ENCODE measurements around the gene CENPI. TPM values are rescaled to one million over a fixed set of nuclear protein-coding genes. Genes with fewer than 3 reads are reported as not detected.

The CENPI gene
- total RNA-seq, 2 experiments from 2014 or later: 17.5 to 19.4 TPM

DNA sequence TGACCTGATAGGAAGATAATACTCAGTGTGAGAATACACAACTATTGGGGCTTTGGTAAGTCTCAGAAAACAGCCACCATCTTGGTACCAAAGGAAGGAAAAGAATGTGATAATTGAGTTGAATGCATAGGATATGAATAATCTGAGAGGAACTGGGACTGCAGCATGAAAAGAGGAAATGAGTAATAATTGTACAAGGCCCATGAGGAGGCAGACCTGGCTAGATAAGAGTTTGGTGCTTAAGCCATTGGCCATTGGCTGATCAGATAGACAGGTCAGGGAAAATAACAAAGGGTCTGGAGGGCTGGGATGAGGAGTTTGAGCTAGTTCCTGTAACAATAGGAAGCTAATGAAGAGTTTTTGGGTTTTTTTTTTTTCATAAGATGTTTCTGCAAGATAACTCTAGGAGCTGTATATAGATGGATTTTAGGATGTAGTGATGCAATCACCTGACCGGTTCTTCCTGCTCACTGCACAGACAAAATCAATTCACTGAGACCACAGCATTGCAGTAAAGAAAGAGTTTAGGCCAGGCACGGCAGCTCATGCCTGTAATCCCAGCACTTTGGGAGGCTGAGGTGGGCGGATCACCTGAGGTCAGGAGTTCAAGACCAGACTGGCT is 40.8 kb upstream of the CENPI start:
- H3K4me3 Mint-ChIP-seq: no peak overlapping the region
- H3K27me3 Mint-ChIP-seq: no peaks in the 10 kb centered on the region
- CTCF ChIA-PET: no interaction called here
- peak overlapping the region; percentile 52 for H3K27ac Mint-ChIP-seq
- ATAC-seq: peak; percentile 80
- peaks cover 17% of the 10 kb centered on the region for H3K4me1 Mint-ChIP-seq (ENCODE audit: low read depth)
- intact Hi-C loops (cut with micrococcal nuclease): no loop called here
- DNase-seq: peak; percentile 1
- TF ChIP-seq, protein P1, sequence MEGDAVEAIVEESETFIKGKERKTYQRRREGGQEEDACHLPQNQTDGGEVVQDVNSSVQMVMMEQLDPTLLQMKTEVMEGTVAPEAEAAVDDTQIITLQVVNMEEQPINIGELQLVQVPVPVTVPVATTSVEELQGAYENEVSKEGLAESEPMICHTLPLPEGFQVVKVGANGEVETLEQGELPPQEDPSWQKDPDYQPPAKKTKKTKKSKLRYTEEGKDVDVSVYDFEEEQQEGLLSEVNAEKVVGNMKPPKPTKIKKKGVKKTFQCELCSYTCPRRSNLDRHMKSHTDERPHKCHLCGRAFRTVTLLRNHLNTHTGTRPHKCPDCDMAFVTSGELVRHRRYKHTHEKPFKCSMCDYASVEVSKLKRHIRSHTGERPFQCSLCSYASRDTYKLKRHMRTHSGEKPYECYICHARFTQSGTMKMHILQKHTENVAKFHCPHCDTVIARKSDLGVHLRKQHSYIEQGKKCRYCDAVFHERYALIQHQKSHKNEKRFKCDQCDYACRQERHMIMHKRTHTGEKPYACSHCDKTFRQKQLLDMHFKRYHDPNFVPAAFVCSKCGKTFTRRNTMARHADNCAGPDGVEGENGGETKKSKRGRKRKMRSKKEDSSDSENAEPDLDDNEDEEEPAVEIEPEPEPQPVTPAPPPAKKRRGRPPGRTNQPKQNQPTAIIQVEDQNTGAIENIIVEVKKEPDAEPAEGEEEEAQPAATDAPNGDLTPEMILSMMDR (IDR thresholded peaks at IDR 0.05): no peak
- no peaks in the 10 kb centered on the region for H3K9me3 Mint-ChIP-seq
- POLR2A ChIA-PET: interaction anchor here (1.6 kb wide), 1 partner anchor 41 kb away, joined by 5 read pairs; the partner anchor contains the start of gene CENPI
- no peaks in the 10 kb centered on the region for H3K36me3 Mint-ChIP-seq (ENCODE audit: low read depth)

DNA sequence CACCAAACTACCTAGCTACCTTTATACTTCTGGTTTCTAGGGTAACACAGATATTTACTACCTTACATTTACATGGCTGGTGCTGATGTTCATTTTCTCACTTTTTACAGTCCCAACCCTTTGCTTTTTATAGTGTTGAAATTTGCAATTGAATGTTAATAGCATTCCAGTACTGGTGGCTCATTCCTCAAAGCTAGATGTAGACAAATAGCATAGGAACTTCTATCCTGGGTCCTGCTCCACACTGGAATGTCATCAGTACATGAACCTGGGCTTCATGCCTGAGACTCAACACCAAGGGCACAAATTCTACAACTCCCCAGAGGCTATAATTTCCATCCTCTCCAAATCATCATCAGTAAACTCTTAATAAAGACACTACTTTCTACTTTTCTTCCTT is 35.8 kb upstream of the CENPI start:
- TF ChIP-seq, protein P1 (IDR thresholded peaks at IDR 0.05): no peak
- Mint-ChIP-seq H3K9me3 (no peaks in the 10 kb centered on the region), H3K36me3 (ENCODE audit: low read depth) (no peaks in the 10 kb centered on the region), H3K4me1 (ENCODE audit: low read depth) (peaks cover 8% of the 10 kb centered on the region), H3K27ac (no peak overlapping the region), H3K27me3 (peaks cover 2% of the 10 kb centered on the region), H3K4me3 (no peak overlapping the region)
- no peak for DNase-seq
- intact Hi-C loops (cut with micrococcal nuclease): no loop called here
- ATAC-seq: no peak
- CTCF ChIA-PET: no interaction called here
- POLR2A ChIA-PET: no interaction called here

DNA sequence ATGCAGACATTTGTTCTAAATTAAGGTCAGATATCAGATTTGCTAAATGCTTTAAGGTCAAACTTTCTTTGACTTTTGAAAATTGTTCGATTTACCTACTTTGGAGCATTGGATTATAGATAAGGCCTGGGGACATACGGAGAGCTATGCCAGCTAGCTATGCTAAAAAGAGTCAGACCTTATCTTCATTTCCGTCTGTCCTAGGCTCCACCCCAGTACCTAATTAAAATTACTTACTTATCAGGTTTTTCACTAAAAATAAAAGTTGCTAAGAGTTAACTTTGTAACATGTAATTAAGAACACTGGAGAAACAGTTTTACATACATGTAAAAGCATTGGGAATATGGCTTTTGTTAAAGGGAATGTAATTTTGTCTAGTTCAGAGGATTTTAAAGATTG is 26.4 kb upstream of the CENPI start:
- CTCF ChIA-PET: no interaction called here
- no peak for ATAC-seq

DNA sequence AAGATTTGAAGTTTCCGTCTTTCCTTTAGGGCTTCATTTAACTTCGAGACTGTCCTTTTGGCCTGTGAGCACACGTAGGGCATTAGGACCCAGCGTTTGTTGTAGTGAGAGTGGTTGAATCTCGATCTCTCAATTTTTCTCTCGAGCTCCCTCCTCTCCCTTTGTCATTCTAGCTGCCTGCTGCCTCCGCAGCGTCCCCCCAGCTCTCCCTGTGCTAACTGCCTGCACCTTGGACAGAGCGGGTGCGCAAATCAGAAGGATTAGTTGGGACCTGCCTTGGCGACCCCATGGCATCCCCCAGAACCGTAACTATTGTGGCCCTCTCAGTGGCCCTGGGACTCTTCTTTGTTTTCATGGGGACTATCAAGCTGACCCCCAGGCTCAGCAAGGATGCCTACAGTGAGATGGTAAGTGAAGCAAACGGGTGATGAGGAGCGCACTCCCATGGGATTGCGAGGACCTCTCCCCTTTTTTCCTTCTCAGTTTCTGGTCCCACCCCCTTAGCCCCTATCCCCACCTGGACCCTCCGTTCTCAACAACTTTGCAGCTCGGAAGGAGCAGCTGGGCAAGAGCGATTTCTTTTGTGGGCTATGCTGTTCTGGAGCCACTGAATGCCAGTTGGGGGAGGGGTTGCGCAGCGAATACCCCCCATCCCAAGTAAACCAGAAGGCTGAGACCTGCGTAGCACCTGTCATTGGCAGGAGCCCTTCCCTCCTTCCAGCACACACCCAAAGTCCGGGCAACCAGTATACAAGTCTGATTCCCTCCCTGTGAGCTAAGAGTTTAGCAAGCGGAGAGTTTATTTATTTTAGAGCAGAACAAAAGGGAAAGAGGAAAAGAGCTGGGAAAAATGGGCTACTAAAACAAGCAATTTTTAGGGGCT is 19.0 kb upstream of the CENPI start, which contains the start of gene TMEM35A:
Gene TMEM35A, plus strand, starts transcription at position 164 of the 883 bp plus-strand sequence. Its CDS starts 124 bp downstream, at position 288.
- H3K27me3 Mint-ChIP-seq: peaks cover 12% of the 10 kb centered on the region
- CTCF ChIA-PET: no interaction called here
- no peak within 1 kb of the TSS for H3K27ac Mint-ChIP-seq
- DNase-seq (no peak), ATAC-seq (no peak)
- H3K9me3 Mint-ChIP-seq: no peaks in the 10 kb centered on the region
- TF ChIP-seq, protein P1 (IDR thresholded peaks at IDR 0.05): no peak
- no peaks in the 10 kb centered on the region for H3K36me3 Mint-ChIP-seq (ENCODE audit: low read depth)
- POLR2A ChIA-PET: no interaction called here
- intact Hi-C loops (cut with micrococcal nuclease): no loop called here
- H3K4me1 Mint-ChIP-seq (ENCODE audit: low read depth): peaks cover 4% of the 10 kb centered on the region
- H3K4me3 Mint-ChIP-seq: no peak within 1 kb of the TSS

More for the DNA sequence above, 26.4 kb upstream of the CENPI start:
- H3K9me3 Mint-ChIP-seq: no peaks in the 10 kb centered on the region
- TF ChIP-seq, protein P1 (IDR thresholded peaks at IDR 0.05): no peak
- H3K27ac Mint-ChIP-seq: no peak overlapping the region
- no peaks in the 10 kb centered on the region for H3K27me3 Mint-ChIP-seq
- H3K4me1 Mint-ChIP-seq (ENCODE audit: low read depth): no peaks in the 10 kb centered on the region
- no peak for DNase-seq
- H3K4me3 Mint-ChIP-seq: no peak overlapping the region
- intact Hi-C loops (cut with micrococcal nuclease): no loop called here
- POLR2A ChIA-PET: no interaction called here
- no peaks in the 10 kb centered on the region for H3K36me3 Mint-ChIP-seq (ENCODE audit: low read depth)

DNA sequence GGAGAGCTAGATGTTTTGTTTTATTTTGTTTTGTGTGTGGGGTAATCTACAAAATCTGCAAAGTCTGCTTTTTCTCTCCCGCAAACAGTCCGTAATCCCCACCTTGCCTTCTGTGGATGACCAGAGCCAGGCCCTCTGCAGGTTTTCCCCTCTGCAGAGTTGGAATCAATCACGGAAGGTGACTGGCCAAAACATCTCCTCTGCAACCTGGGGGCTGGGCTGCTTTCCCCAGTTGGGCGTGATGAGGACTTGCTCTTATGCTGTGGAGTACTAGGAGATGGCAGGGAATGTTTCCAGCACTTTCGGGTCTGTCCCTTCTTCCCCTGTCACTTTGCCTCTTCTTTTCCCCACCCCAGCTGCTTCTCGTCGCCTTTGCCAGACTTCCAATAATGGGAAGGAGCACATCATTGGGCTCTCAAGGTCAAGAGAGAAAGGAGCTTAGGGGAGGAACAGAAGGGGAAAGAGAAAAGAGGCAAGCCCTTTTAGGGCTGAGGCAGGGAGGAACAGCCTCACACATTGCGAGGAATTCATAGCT is 18.2 kb upstream of the CENPI start:
- Mint-ChIP-seq H3K27me3 (peaks cover 12% of the 10 kb centered on the region), H3K36me3 (ENCODE audit: low read depth) (no peaks in the 10 kb centered on the region), H3K4me1 (ENCODE audit: low read depth) (peaks cover 4% of the 10 kb centered on the region), H3K27ac (no peak overlapping the region), H3K4me3 (no peak overlapping the region), H3K9me3 (no peaks in the 10 kb centered on the region)
- TF ChIP-seq, protein P1 (IDR thresholded peaks at IDR 0.05): no peak
- ATAC-seq (no peak), DNase-seq (no peak)
- ChIA-PET CTCF (no interaction called here), POLR2A (interaction anchor here (0.6 kb wide), 1 partner anchor 113 kb away, joined by 3 read pairs; no protein-coding TSS in a partner anchor)
- intact Hi-C loops (cut with micrococcal nuclease): no loop called here

All from activated CD8-positive, alpha-beta T cell treated with anti-CD3 and anti-CD28 coated beads for 36 hours (primary cell).